GM21737 (cell line): Measurements from ENCODE around the gene DSG2.

Experiments
- ATAC-seq: cut with Tn5 transposase; IDR thresholded peaks from one replicate; pipeline ENCODE4 v1.9.1; 2021; ENCODE audit warnings: mild to moderate bottlenecking, moderate library complexity; ENCODE audit not compliant: unreplicated experiment

Gene DSG2

GRCh38 chr18:31551883-31552282 is 53.9 kb downstream of the DSG2 start:
- no peak for ATAC-seq

DNA sequence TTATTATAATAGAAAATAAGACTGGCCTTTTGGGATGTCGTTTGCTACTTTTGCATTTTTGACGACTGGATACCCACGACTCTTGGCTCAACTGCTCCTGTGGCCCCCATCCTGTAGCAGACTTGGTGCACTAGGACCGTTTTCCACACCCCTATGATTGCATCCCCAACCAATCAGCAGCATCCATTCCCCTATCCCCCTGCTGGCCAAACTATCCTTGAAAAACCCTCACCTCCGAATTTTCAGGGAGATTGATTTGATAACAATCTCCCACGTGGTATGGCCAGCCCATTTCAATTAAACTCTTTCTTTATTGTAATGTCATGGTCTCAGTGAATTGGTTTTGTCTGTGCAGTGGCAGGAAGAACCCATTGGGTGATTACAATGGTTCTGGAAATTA is 55.8 kb downstream of the DSG2 start:
- no peak for ATAC-seq

- ATAC-seq = no peak
Measured at GRCh38 chr18:31554776-31555175, 56.8 kb downstream of the DSG2 start.

DNA sequence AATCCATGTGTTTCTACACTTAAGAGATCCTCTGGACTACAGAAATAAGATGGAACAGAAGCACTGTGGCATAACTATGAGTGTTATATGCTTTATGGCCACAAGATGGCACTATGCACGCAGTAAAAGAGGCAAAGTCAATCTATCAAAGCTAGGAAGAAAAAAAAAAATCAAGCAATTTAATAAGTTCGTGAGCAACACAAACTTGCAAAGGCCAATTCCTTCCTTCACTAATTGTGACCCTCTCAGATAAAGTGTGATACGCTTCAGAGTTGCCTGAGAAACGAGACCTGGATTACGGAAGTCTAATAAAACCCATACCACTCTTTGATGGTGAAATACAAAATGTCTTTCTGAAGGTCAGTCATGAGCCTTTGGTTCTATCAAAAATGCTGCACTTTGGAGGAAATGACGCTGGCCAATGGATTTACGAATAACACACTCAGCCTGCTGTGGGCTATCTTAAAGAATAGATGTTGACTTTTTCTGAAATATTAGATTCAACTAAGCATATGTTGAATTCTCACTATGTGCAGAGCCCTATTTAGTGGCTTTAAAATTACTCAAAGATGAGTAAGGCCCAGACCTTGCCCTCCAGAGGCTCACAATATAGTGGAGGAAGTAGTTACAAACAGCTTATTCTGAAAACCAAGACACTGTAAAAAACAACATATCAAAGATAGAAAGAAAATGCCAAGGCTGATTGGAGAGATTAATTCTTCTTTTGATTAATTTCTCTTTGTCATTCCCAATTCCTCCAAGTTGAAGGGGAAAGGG is 58.2 kb downstream of the DSG2 start:
- no peak for ATAC-seq

- ATAC-seq = no peak
Measured at GRCh38 chr18:31557446-31557845, 59.5 kb downstream of the DSG2 start.

- ATAC-seq = no peak
Measured at GRCh38 chr18:31558567-31558966, 60.6 kb downstream of the DSG2 start.

DNA sequence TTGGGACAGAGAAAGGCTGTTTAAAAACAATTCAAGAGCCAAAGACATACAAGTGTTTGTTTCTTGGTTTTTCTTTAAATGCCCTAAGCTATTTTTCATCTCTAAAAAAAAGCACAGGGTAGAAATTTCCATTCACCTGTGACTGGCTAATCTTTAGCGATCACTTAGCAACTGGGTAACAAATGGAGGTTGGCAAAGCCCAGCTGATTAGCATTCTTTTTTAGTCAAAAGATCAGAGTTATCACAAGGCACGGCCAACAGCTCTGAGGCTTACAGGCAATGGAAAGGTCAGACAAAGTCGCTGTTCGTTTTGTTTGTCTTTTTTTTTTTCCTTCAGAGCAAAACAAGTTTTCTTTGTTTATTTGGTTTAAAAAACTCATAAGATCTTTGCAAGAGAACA is 64.7 kb downstream of the DSG2 start:
- no peak for ATAC-seq

- ATAC-seq = no peak
Measured at GRCh38 chr18:31563778-31564177, 65.8 kb downstream of the DSG2 start.

DNA sequence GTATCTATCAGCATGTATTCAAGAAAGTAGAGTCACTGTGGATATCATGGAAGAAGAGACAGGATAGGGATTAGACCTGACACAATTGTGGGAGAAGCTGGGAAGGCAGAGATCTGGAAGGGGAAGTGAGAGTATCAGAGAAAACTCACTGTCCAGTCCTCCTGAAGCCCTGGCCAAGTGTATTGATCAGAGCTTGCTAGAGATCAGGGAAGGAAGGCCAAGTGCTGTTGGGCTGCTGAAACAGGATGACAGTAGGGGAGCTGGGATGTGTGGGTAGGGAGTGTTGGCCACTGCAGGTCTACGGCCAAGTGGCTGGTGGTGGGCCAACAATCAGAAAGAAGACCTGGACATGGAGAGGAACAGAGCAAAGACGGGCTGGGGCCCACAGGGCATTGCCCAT is 67.4 kb downstream of the DSG2 start:
- ATAC-seq = no peak

- no peak for ATAC-seq
Measured at GRCh38 chr18:31565782-31566512, 68.0 kb downstream of the DSG2 start.

DNA sequence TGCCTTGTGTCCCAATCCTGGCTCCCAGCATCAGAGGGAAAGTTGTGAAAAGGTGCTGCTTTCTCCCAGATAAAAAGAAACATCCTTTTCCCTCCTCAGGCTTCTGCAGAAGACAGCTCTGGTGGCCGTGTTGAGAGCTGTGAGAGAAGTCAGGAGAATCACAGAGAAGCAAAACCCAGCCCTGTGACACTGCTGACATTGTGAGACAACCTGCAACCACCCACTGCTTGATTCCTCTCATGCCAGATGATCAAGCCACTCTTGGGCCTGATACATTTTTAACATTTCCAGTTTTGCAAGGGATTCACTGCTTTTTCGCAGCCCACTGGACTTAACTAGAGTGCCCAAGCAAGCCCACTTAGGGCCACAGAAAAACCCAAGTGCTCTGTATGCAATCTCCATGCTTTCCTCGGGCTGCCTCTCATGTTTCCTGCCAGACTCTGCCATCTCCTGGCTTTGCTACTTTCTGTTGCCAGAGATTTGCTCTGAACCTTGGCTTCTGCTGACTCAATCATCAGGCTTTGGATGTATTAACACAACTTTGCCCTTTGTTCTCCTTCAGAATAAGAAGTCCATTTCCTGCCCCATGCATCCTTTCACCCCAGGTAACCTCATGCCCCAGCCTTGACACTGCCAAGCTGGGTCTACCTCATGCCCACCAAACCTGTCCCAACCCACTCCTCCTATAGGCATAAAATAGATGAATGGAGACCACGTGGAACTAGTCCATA is 68.8 kb downstream of the DSG2 start:
- ATAC-seq = no peak

- no peak for ATAC-seq
Measured at GRCh38 chr18:31572368-31572767, 74.4 kb downstream of the DSG2 start.

DNA sequence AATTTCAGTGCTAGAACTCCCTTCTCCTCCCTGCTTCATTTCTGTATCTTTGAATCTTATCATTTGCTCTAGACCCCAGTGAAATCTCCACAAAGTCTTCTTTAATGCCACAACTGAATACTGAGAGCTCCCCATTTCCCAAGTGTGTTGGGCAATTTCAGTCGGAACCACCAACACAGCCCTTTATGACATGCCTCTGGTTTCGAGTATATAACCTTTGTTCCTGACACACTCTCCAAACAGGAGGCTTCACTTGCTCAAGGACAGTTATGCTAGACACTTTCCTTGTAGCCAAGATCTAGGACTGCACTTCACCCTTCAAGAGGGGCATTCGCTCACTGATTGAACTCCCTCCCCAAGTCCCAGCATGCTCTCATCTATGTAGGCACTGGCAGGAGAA is 75.1 kb downstream of the DSG2 start:
- ATAC-seq = no peak

GRCh38 chr18:31574359-31574758 is 76.4 kb downstream of the DSG2 start:
- ATAC-seq = no peak

DNA sequence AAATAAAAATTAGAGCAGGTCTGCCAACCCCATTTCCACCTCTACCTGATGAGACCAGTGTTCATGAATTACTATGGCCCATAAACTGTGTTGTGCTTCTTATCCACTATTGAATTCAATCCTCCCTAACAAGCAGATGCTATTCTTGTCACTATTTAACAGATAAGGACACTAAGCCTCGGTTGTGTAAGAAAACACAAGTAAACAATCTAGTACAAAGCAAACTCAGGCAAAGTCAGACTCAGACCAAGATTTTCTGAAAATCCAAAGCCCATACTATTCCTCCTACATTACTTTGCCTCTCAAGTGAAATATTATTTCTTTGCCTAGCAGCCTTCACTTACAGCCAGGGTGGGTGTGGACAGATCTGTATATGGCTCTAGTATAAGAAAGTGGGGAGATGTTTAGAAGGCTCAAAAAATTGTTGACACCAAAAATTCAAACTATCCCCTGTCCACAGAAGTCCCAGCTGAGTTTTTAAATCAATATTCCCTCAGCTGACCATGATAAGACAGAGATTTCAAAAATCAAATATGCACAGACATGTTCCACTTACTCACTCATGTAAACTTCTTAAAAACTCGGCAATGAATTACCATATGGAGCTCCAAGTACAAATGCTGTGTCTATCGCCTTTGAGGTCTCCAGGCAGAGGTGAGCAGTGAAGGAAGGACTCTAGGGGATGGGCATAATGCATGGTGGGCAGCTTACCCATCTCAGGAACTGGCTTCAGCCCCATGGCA is 77.7 kb downstream of the DSG2 start:
- no peak for ATAC-seq

- ATAC-seq = no peak
Measured at GRCh38 chr18:31576670-31577069, 78.7 kb downstream of the DSG2 start.

- no peak for ATAC-seq
Measured at GRCh38 chr18:31577195-31577594, 79.2 kb downstream of the DSG2 start.

- ATAC-seq = no peak
Measured at GRCh38 chr18:31578126-31578525, 80.1 kb downstream of the DSG2 start.

DNA sequence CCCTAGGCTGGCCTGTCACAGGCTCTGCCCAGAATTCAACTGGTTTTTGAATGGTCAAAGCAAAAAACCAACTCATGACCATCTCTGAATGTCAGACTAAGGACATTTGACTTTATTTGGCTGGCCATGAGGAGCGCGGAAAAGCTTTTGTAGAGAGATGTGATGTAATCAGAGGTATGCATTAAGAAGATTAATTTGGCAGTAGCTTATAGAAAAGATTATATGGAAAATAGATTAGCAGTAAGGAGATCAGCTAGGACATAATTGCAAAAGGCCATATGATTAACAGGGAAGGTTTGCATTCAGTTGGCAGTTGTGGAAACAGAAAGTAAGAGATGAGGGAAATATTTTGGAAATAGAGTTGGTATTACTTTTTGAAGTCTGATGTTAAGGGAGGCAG is 81.4 kb downstream of the DSG2 start:
- ATAC-seq = no peak

GRCh38 chr18:31581498-31582197 is 83.7 kb downstream of the DSG2 start:
- ATAC-seq = no peak
